HG02840 (cell line): Measurements from ENCODE around the gene P2RY12.
"Not testable (repeated sequence)": the region's sequence is repeated elsewhere in the genome, so short reads cannot be mapped to it uniquely, and the experiment has no call there.

Source experiments
- ATAC-seq: cut with Tn5 transposase; IDR thresholded peaks from one replicate; pipeline ENCODE4 v1.9.1; 2021; ENCODE audit warnings: mild to moderate bottlenecking, moderate library complexity, moderate number of reproducible peaks; ENCODE audit not compliant: unreplicated experiment, low FRiP score

The P2RY12 gene

GRCh38 chr3:151393941-151394340, 9.4 kb upstream of the P2RY12 start:
- ATAC-seq = no peak

DNA sequence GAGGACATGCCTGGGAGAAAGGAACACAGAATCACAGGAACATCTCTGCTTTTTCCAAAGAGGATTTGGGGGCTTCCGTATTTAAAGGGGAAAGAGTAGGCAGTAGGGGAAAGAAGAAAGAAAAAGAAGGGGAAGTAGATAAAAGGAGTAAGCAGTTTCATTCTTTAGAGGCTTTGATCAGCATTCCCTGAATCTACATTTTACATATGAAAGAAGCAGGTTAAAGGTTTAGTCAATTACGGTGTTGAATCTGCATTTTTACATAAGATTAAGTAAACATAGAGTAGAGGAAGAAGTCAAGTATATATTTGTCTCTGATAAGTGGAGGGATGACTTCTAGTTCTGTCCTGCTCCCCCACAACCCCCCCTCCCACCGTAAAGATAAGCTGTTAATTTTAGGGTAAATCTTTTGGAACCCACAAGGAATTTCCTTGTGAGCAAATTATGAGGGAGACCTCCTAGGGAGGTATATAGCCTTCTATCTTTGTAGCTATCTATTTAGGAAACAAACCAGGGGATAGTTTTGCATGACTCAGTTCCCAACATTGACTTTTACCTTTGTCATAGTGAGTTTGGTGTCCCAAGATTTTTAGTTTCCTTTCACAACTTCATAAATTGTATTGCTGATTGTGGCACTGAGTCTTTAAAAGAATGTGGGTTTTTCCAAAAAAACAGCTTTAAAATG, 8.7 kb upstream of the P2RY12 start:
- ATAC-seq = no peak

GRCh38 chr3:151392191-151392590, 7.6 kb upstream of the P2RY12 start:
- not testable (repeated sequence) for ATAC-seq

- no peak for ATAC-seq
These were observed 7.2 kb upstream of the P2RY12 start for GRCh38 chr3:151391720-151392119.

GRCh38 chr3:151387842-151388241, 3.3 kb upstream of the P2RY12 start:
- ATAC-seq = no peak

- no peak for ATAC-seq
These were observed 2.9 kb upstream of the P2RY12 start for GRCh38 chr3:151387432-151387831.

DNA sequence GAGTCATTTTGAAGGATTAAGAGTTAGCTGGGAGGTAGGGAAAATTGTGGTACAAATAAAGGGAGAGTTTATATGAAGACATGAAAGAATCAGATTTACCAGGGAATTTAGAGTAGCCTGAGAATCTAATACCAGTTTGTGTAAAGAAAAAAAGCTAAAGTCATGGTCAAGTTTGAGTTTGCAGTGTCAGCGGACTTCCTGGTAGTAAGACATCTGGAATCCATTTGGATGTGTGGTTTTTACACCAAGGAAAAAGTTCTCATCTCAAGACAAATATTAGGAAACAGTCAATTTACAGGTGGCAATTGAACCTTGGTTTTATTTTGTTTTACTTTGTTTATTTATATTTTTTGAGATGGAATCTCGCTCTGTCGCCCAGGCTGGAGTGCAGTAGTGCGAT, 1.5 kb upstream of the P2RY12 start:
- ATAC-seq = no peak

GRCh38 chr3:151383956-151384355, 597 bp downstream of the P2RY12 start:
- peak; percentile 43 for ATAC-seq

DNA sequence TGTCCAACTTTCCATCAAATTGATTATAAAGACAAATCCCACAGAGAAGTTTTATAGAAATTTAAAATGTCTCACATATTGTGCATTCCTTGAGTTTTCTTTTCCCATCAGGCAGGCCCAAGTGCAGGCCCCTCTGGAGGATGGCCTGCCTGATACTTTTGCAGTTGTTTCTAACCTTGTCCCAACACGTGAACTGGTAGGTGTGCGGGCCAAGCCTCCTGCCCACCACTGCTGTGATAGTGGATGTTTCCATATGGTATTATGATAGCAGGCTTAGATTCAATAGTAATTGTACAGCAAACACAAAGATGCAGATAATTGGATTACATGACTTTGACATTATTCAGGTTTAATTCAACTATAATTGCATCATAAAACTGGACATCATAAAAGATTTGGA, 1.4 kb downstream of the P2RY12 start:
- no peak for ATAC-seq

- peak; percentile 36 for ATAC-seq
These were observed 1.9 kb downstream of the P2RY12 start for GRCh38 chr3:151382671-151383070.

GRCh38 chr3:151379083-151379734, 5.3 kb downstream of the P2RY12 start:
- ATAC-seq = no peak

DNA sequence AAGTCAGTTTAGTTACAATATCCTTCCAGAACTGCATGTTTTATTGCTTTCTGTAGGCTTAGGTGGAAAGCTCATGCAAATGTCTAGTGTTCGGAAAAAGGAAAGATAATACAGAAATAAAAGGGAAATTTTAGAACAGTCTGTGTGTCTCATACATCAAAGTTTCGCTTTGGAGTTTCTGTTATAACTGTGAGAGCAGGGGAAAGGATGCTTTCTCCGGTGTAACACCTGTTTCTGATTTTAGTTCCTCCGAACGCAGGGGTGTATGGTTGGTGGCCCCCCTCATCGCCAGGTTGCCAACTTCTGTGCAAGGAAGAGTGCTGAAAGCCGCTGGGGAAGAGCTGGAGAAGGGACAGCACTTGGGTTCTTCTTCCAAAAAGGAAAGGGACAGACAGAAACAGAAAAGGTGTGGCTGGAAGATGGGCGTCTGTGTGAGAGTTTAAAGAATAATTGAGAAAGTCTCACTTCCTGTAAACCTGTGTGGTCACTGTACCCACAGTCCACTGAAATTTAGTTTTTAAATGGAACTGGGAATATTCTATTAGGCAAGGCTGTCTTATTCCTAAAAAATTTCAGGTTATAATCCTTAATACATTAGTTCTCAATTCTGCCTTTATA, 6.7 kb downstream of the P2RY12 start:
- ATAC-seq = peak; percentile 53

DNA sequence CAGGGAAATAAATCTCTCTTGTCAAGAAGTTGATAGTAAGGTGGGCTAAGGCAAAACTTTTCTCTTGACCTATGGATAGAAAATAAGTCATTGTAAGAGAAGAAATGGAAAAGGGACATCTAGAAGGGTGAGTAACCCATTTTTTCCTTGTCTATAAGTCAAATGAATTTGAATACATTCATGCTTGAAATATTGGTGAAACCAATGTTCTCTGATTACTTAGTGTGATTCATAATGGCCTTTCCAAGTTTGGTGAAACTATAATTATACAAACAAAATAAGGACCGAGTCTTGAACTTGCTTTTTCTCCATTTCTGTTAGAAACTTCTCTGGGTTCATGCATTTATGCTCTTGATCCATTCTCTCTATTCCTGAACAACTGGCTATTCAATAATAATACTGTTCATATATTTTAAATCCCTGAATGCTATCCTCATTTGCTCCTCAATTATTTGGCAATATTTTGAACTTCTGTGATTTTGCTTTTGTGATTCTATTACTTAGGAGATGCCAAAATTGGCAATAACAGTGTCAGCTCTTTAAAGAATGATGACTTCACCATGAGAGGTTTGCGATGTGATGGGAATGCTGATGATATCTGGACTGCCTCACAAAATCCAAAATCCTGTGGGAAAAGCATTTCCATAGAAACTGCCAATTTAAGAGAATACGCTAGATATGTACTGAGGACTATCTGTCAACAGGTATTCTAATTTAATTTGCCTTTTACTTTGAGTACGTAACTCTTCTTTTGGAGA, 12.3 kb downstream of the P2RY12 start:
- no peak for ATAC-seq

GRCh38 chr3:151371526-151371925, 13.0 kb downstream of the P2RY12 start:
- no peak for ATAC-seq

DNA sequence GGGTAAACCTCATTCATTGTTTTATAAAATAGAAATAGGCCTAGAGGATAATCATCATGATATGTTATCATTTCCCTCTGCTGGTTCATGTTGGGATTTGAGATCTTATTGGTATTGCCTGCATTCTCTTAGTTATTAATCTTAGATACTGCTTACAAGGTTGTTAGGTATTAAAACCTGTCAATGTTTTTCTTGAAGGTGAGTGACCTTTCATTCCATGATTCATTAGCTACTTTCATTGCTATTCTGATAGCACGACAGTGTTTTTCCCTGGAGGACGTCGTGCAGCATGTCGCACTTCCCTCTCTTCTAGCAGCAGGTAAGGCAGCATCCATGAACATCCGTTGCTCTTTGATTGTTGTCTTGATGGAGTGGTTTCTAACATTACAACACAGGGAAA, 17.1 kb downstream of the P2RY12 start:
- ATAC-seq = no peak

- ATAC-seq = no peak
These were observed 17.6 kb downstream of the P2RY12 start for GRCh38 chr3:151366993-151367392.

GRCh38 chr3:151362751-151363174, 21.8 kb downstream of the P2RY12 start:
- ATAC-seq = no peak

DNA sequence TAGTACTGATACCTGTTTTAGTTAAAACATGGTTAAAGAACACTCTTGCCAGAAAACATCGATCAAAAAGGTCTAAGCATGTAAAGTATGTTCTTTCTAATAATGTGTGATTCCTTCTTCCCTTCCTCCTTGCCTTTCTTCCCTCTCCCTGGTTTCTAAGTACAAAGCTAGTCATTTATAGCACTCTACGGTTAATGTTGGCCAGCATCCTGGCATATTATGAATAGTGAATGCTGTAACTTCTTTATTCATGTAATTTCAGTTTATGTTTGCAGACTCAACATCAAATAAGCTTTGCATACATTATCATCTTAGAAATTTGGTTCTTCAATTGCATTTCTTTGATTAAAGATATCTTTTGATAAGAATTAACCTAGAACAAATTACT, 27.1 kb downstream of the P2RY12 start:
- no peak for ATAC-seq

DNA sequence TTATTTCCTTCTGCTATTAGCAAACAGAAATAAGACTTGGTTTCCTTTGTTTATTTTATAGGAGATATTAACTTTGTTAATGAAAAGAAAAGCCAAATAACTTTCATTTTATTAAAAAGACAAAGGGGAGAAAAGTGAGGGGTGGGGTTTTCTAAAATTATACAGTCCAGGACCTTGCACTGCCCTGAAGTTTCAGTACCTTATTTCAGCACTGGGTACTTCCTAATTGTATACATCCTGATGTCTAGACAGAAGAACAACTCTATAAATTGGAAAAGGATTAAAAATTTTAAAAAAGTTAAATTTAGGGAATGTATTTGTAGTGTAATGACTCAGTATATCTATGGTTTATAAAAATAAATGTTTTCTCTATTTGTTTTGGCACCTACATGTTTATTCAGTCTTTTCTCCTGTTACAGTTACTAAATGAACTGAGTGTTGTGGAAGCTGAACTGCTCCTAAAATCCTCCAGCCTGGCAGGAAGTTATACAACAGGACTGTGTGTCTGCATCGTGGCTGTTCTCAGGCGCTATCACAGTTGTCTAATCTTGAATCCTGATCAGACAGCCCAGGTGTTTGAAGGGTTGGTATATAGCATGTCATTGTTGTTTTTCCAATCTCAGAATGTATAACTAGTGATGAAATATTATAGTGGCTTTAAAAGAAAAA, 27.6 kb downstream of the P2RY12 start:
- no peak for ATAC-seq

GRCh38 chr3:151351648-151352047, 32.9 kb downstream of the P2RY12 start:
- no peak for ATAC-seq

GRCh38 chr3:151351219-151351618, 33.3 kb downstream of the P2RY12 start:
- ATAC-seq = peak; percentile 67
